H1 (cell line): ENCODE results near the gene ALOX15B. TPM values are rescaled to one million over a fixed set of nuclear protein-coding genes. Genes with fewer than 3 reads are reported as not detected.

Experiments used
- CTCF ChIA-PET: fragments of 300-600 bp; sonication (Branson Sonifier 250); formaldehyde crosslinking; loops from one replicate; lab custom pipeline; 2021; ENCODE audit not compliant: partially characterized antibody; lab: Charles Lee
- POLR2A ChIA-PET: fragments of 300-600 bp; sonication (Branson Sonifier 250); formaldehyde crosslinking; loops from one replicate; lab custom pipeline; 2021; ENCODE audit warnings: inconsistent platforms; ENCODE audit not compliant: partially characterized antibody; lab: Charles Lee
- DNase-seq, 2 experiments: peaks; one replicate each; pipeline versions ENCODE4 v3.0.0 to v3.0.0-alpha.2; 2010 to 2022; ENCODE audit warnings: low spot score in 2 of 2, low read depth in 1 of 2, mixed read lengths in 1 of 2
- FAIRE-seq: peaks from 2 replicates; lab custom pipeline; 2011; peaks lifted over from hg19 to GRCh38; lab: Jason Lieb, UNC
- H2AFZ ChIP-seq: 2 replicates; pipeline ENCODE4 v1.8.1; 2012; ENCODE audit warnings: low read length, inconsistent platforms
- H2AK5ac ChIP-seq: 2 replicates; pipeline ENCODE4 v1.6.1; 2013; ENCODE audit warnings: low read depth, low read length
- H2BK120ac ChIP-seq: replicated peaks from 2 replicates; pipeline ENCODE3; 2013; ENCODE audit warnings: low read depth, low read length, inconsistent platforms
- H2BK12ac ChIP-seq: 2 replicates; pipeline ENCODE4 v1.6.1; 2013; ENCODE audit warnings: low read depth, low read length
- H2BK15ac ChIP-seq: 2 replicates; pipeline ENCODE4 v1.6.1; 2013; ENCODE audit warnings: low read length
- H2BK20ac ChIP-seq: 2 replicates; pipeline ENCODE4 v1.6.1; 2013; ENCODE audit warnings: low read length
- H2BK5ac ChIP-seq: 2 replicates; pipeline ENCODE4 v1.6.1; 2013; ENCODE audit warnings: low read depth, low read length
- H3K14ac ChIP-seq: 2 replicates; pipeline ENCODE4 v1.6.1; 2013; ENCODE audit warnings: inconsistent platforms; ENCODE audit not compliant: insufficient read length
- H3K18ac ChIP-seq: 2 replicates; pipeline ENCODE4 v1.6.1; 2013; ENCODE audit warnings: low read length; ENCODE audit errors: extremely low read depth
- H3K23ac ChIP-seq: 2 replicates; pipeline ENCODE4 v1.6.1; 2013; ENCODE audit warnings: inconsistent platforms; ENCODE audit not compliant: insufficient read length
- H3K23me2 ChIP-seq: 2 replicates; pipeline ENCODE4 v1.6.1; 2013; ENCODE audit warnings: low read depth, low read length
- H3K27ac ChIP-seq: 2 replicates; pipeline ENCODE4 v1.6.1; 2011; ENCODE audit warnings: low read depth, low read length, inconsistent platforms
- H3K27me3 ChIP-seq, 4 experiments: replicated peaks in 1 of 4; 1 replicate in 1 of 4; 2 replicates in 3 of 4; pipeline versions ENCODE4 v1.6.1 to v1.8.1; 2011 to 2013; ENCODE audit warnings: low read length in 3 of 4, mild to moderate bottlenecking in 3 of 4, inconsistent platforms in 2 of 4, mixed read lengths in 2 of 4, moderate library complexity in 1 of 4; ENCODE audit not compliant: control insufficient read depth in 3 of 4, insufficient read depth in 3 of 4; ENCODE audit errors: extremely low read depth in 1 of 4
- H3K36me3 ChIP-seq, 4 experiments: 2 replicates each; pipeline versions ENCODE4 v1.6.1 to v1.8.1; 2011 to 2013; ENCODE audit warnings: mild to moderate bottlenecking in 4 of 4, low read length in 3 of 4, moderate library complexity in 2 of 4, control low read depth in 1 of 4, inconsistent platforms in 1 of 4; ENCODE audit not compliant: insufficient read depth in 4 of 4, control insufficient read depth in 2 of 4
- H3K4ac ChIP-seq: replicated peaks from 2 replicates; pipeline ENCODE3; 2013; ENCODE audit warnings: low read length, low read depth, mixed read lengths, inconsistent platforms; ENCODE audit not compliant: insufficient read length
- H3K4me1 ChIP-seq, 4 experiments: replicated peaks in 1 of 4; 1 replicate in 1 of 4; 2 replicates in 3 of 4; pipeline versions ENCODE4 v1.6.1 to v1.8.1; 2011 to 2013; ENCODE audit warnings: low read length in 3 of 4, inconsistent platforms in 2 of 4, mixed read lengths in 1 of 4; ENCODE audit not compliant: insufficient read depth in 4 of 4, control insufficient read depth in 3 of 4
- H3K4me2 ChIP-seq, 2 experiments: 2 replicates each; pipeline versions ENCODE4 v1.6.1 to v1.8.1; 2011 to 2013; ENCODE audit warnings: low read depth in 2 of 2, low read length in 2 of 2, control low read depth in 1 of 2, inconsistent platforms in 1 of 2, mild to moderate bottlenecking in 1 of 2; ENCODE audit not compliant: insufficient read depth in 1 of 2
- H3K4me3 ChIP-seq, 4 experiments: fragments of 200-600, 300-600 bp in 1 of 4; sonication (generic), shearing (Covaris generic), sonication (Bioruptor Twin) in 1 of 4; 2 replicates each; pipeline versions ENCODE4 v1.5.1 to v1.8.1; 2011 to 2016; ENCODE audit warnings: low read length in 4 of 4, low read depth in 3 of 4, control low read depth in 2 of 4, inconsistent platforms in 2 of 4, mild to moderate bottlenecking in 2 of 4, mixed read lengths in 1 of 4, moderate library complexity in 1 of 4; ENCODE audit not compliant: insufficient read depth in 2 of 4; ENCODE audit errors: extremely low read depth in 1 of 4
- H3K56ac ChIP-seq: replicated peaks from 2 replicates; pipeline ENCODE3; 2013; ENCODE audit warnings: low read depth, mild to moderate bottlenecking, mixed read lengths, low read length, inconsistent platforms; ENCODE audit not compliant: insufficient read length
- H3K79me1 ChIP-seq: 2 replicates; pipeline ENCODE4 v1.6.1; 2013; ENCODE audit warnings: low read depth, low read length, control low read depth
- H3K79me2 ChIP-seq, 2 experiments: 2 replicates each; pipeline versions ENCODE4 v1.6.1 to v1.8.1; 2012 to 2013; ENCODE audit warnings: low read length in 2 of 2, mild to moderate bottlenecking in 2 of 2, inconsistent platforms in 1 of 2; ENCODE audit not compliant: insufficient read depth in 2 of 2, control insufficient read depth in 1 of 2
- H3K9ac ChIP-seq, 4 experiments: replicated peaks in 1 of 4; 1 replicate in 1 of 4; 2 replicates in 3 of 4; pipeline versions ENCODE4 v1.6.1 to v1.8.1; 2011 to 2013; ENCODE audit warnings: low read depth in 3 of 4, low read length in 3 of 4, control low read depth in 2 of 4, mild to moderate bottlenecking in 2 of 4, moderate library complexity in 2 of 4, inconsistent platforms in 1 of 4; ENCODE audit errors: extremely low read depth in 1 of 4
- H3K9me3 ChIP-seq, 2 experiments: 2 replicates each; pipeline versions ENCODE4 v1.6.1 to v1.8.1; 2012 to 2013; ENCODE audit warnings: mild to moderate bottlenecking in 2 of 2, moderate library complexity in 2 of 2, control low read depth in 1 of 2, inconsistent platforms in 1 of 2, low read depth in 1 of 2, low read length in 1 of 2, mixed read lengths in 1 of 2; ENCODE audit not compliant: insufficient read depth in 2 of 2
- H4K20me1 ChIP-seq, 2 experiments: replicated peaks in 1 of 2; 2 replicates each; pipeline versions ENCODE3 to v1.8.1; 2011 to 2013; ENCODE audit warnings: inconsistent platforms in 2 of 2, low read length in 2 of 2, mild to moderate bottlenecking in 1 of 2; ENCODE audit not compliant: insufficient read depth in 2 of 2, control insufficient read depth in 1 of 2
- H4K5ac ChIP-seq: 2 replicates; pipeline ENCODE4 v1.6.1; 2013; ENCODE audit warnings: low read length, low read depth, mixed read lengths, inconsistent platforms; ENCODE audit not compliant: insufficient read length
- H4K8ac ChIP-seq: 2 replicates; pipeline ENCODE4 v1.8.0; 2013; ENCODE audit warnings: mild to moderate bottlenecking, moderate library complexity, low read length, inconsistent platforms; ENCODE audit not compliant: insufficient read depth; ENCODE audit errors: extremely low read depth
- H4K91ac ChIP-seq: replicated peaks from 2 replicates; pipeline ENCODE3; 2013; ENCODE audit warnings: low read length, mixed read lengths, inconsistent platforms; ENCODE audit not compliant: insufficient read length
- BCL11A ChIP-seq, 2 experiments: IDR thresholded peaks; one replicate each; pipeline ENCODE4 v1.6.1; 2011; ENCODE audit warnings: low read depth in 2 of 2, low read length in 2 of 2, mild to moderate bottlenecking in 2 of 2
- CHD2 ChIP-seq: IDR thresholded peaks from 2 replicates; pipeline ENCODE4 v1.6.1; 2012; ENCODE audit warnings: low read length, improper control_type of control experiment
- CREB1 ChIP-seq: IDR thresholded peaks from 2 replicates; pipeline ENCODE4 v1.6.1; 2012; ENCODE audit warnings: inconsistent platforms
- HDAC6 ChIP-seq: IDR thresholded peaks from one replicate; pipeline ENCODE4 v1.7.1; 2012; ENCODE audit warnings: low read depth, mild to moderate bottlenecking, inconsistent platforms, low read length, moderate library complexity
- JUN ChIP-seq: IDR thresholded peaks from 2 replicates; pipeline ENCODE4 v1.6.1; 2011; ENCODE audit warnings: low read depth, mild to moderate bottlenecking, improper control_type of control experiment, low read length
- POLR2A ChIP-seq, 2 experiments: IDR thresholded peaks; 1 replicate in 1 of 2; 2 replicates in 1 of 2; pipeline ENCODE4 v1.6.1; 2011; ENCODE audit warnings: low read depth in 2 of 2, low read length in 2 of 2, mild to moderate bottlenecking in 2 of 2; ENCODE audit errors: control extremely low read depth in 1 of 2
- RBBP5 ChIP-seq: IDR thresholded peaks from 2 replicates; pipeline ENCODE4 v1.7.1; 2012; ENCODE audit warnings: low read depth, mild to moderate bottlenecking, inconsistent platforms, low read length, moderate library complexity, borderline replicate concordance
- SIX5 ChIP-seq: IDR thresholded peaks from 2 replicates; pipeline ENCODE4 v1.6.1; 2011; ENCODE audit warnings: mild to moderate bottlenecking, low read depth, low read length
- SP2 ChIP-seq: IDR thresholded peaks from 2 replicates; pipeline ENCODE4 v1.6.1; 2012; ENCODE audit warnings: mild to moderate bottlenecking, low read length, inconsistent platforms
- WGBS, 2 experiments: shearing (Covaris generic) in 1 of 2; methylation state at CpG; one replicate each; pipeline versions ENCODE4 v1.1.6 to v1.1.7; 2013 to 2015; ENCODE audit warnings: low lambda C conversion rate in 2 of 2, mixed read lengths in 2 of 2, inconsistent platforms in 1 of 2, low coverage in 1 of 2, missing lambda C conversion rate in 1 of 2; ENCODE audit not compliant: insufficient replicate concordance in 2 of 2, insufficient coverage in 1 of 2, insufficient read length in 1 of 2; ENCODE audit errors: extremely low coverage in 1 of 2, missing lambda C conversion rate in 1 of 2; 5-methylcytosine and 5-hydroxymethylcytosine counted together
- polyA plus RNA-seq, 7 experiments: library from polyadenylated mRNA; depleted of rRNA in 3 of 7; stranded (reverse) in 5 of 7; unstranded in 2 of 7; fragments of >200 nt in 5 of 7; fragments of 200-250 nt in 2 of 7; gene quantifications; 1 replicate in 5 of 7; 2 replicates in 1 of 7; 4 replicates in 1 of 7; pipeline versions ENCODE4 v1.2.1 to v1.2.3, GENCODE V29; 2011 to 2013; ENCODE audit warnings: missing spikeins in 2 of 7, mixed read lengths in 2 of 7
- total RNA-seq: library from RNA; stranded (reverse); fragmentation: NEBNext Ultra II Directional; extraction: Animal tissue kit (Norgen Biotek cat#: 25700); gene quantifications from 2 replicates; pipeline ENCODE4 v1.2.1, GENCODE V29; 2021

The ALOX15B gene
- total and polyA plus RNA-seq, 2 of the 8 experiments (the other 6 are each of a cell fraction or from before 2014, with no cell fraction given) = 0.63 to 0.91 TPM

GRCh38 chr17:8076502-8077266 is 37.8 kb downstream of the ALOX15B start:
- Histone ChIP-seq H2BK120ac (no peak overlapping the region), H2BK12ac (no peak overlapping the region), H4K91ac (no peak overlapping the region), H2AFZ (no peak overlapping the region), H3K9me3 (no peaks in the 10 kb centered on the region), H2BK5ac (no peak overlapping the region), H2BK20ac (no peak overlapping the region), H2AK5ac (no peak overlapping the region), H3K9ac (no peak overlapping the region), H3K23ac (no peak overlapping the region), H2BK15ac (no peak overlapping the region), H3K36me3 (no peaks in the 10 kb centered on the region), H4K8ac (no peak overlapping the region), H3K4ac (no peak overlapping the region), H4K20me1 (peaks cover 0 to 4% of the 10 kb centered on the region in 2 experiments), H3K4me3 (no peak overlapping the region), H3K79me2 (no peaks in the 10 kb centered on the region), H3K27me3 (peaks cover 29 to 68% (median 56%) of the 10 kb centered on the region in 4 experiments), H3K23me2 (peaks cover 13% of the 10 kb centered on the region), H3K56ac (no peak overlapping the region), H3K79me1 (no peaks in the 10 kb centered on the region), H3K14ac (no peak overlapping the region), H3K18ac (no peak overlapping the region), H3K4me2 (no peak overlapping the region), H3K4me1 (peaks cover 0 to 24% (median 12%) of the 10 kb centered on the region in 4 experiments; a peak in 6 of 7 replicates), H4K5ac (no peak overlapping the region), H3K27ac (no peak overlapping the region)
- POLR2A ChIA-PET = interaction anchor here (0.8 to 1.6 kb wide), 3 partner anchors 16 to 97 kb away, joined by 3 to 4 read pairs (median 3); no protein-coding TSS in a partner anchor
- CTCF ChIA-PET = interaction anchor here (0.6 to 17.3 kb wide), 8 partner anchors 12 to 145 kb away, joined by 3 to 315 read pairs (median 60); partner anchors contain the start of genes ALOX12B, ALOXE3 and PER1
- no peak for DNase-seq
- FAIRE-seq = no peak
- TF ChIP-seq BCL11A (IDR thresholded peaks at IDR 0.05; ENCODE audit: low read depth in 2 of 2, low read length in 2 of 2) (no peak), HDAC6 (no peak), JUN (no peak), SP2 (no peak), CREB1 (no peak), SIX5 (no peak), POLR2A (IDR thresholded peaks at IDR 0.05; ENCODE audit: control extremely low read depth in 1 of 2, low read depth in 2 of 2, low read length in 2 of 2) (no peak), CHD2 (no peak), RBBP5 (no peak)
- 87% methylated on average over 13 of the region's 13 CpGs; no CpG with 5 or more reads in 1 of the 2 experiments for WGBS, 2 experiments
